Smooth muscle cell (in vitro differentiated cells): ENCODE measurements around the gene NT5C2. TPM values are rescaled to one million over a fixed set of nuclear protein-coding genes. Genes with fewer than 3 reads are reported as not detected.

ENCODE experiments used
- DNase-seq: peaks from one replicate; lab custom pipeline; 2025; ENCODE audit not compliant: unreplicated experiment; lab: John Stamatoyannopoulos, UW
- H2AFZ ChIP-seq: fragments of 200-600 bp; sonication (generic); 2 replicates; pipeline ENCODE4 v1.6.0; 2016; ENCODE audit warnings: antibody characterized with exemption, low read depth, mild to moderate bottlenecking
- H3F3A ChIP-seq: fragments of 200-600 bp; sonication (generic); 2 replicates; pipeline ENCODE4 v1.6.0; 2017; ENCODE audit warnings: antibody characterized with exemption, low read depth
- H3K27ac ChIP-seq: fragments of 200-600 bp; sonication (generic); 2 replicates; pipeline ENCODE4 v1.5.1; 2016; ENCODE audit warnings: low read depth, mild to moderate bottlenecking
- H3K27me3 ChIP-seq: fragments of 200-600 bp; sonication (generic); 2 replicates; pipeline ENCODE4 v1.6.1; 2016; ENCODE audit warnings: low read depth, mild to moderate bottlenecking
- H3K36me3 ChIP-seq: fragments of 200-600 bp; sonication (generic); 2 replicates; pipeline ENCODE4 v1.5.1; 2016; ENCODE audit warnings: low read depth
- H3K4me1 ChIP-seq: fragments of 200-600 bp; sonication (generic); 2 replicates; pipeline ENCODE4 v1.5.1; 2016; ENCODE audit warnings: low read depth
- H3K4me2 ChIP-seq: fragments of 200-600 bp; sonication (generic); 2 replicates; pipeline ENCODE4 v1.6.0; 2016; ENCODE audit warnings: mild to moderate bottlenecking
- H3K4me3 ChIP-seq: fragments of 200-600 bp; sonication (generic); 2 replicates; pipeline ENCODE4 v1.5.1; 2016; ENCODE audit warnings: mild to moderate bottlenecking
- H3K79me2 ChIP-seq: fragments of 200-600 bp; sonication (generic); 2 replicates; pipeline ENCODE4 v1.6.0; 2016; ENCODE audit warnings: low read depth, mild to moderate bottlenecking
- H3K9ac ChIP-seq: fragments of 200-600 bp; sonication (generic); 2 replicates; pipeline ENCODE4 v1.6.0; 2016; ENCODE audit warnings: low read depth
- H3K9me3 ChIP-seq: fragments of 200-600 bp; sonication (generic); replicated peaks from 2 replicates; pipeline ENCODE4 v1.5.1; 2016; ENCODE audit warnings: low read depth
- H4K20me1 ChIP-seq: fragments of 200-600 bp; sonication (generic); 2 replicates; pipeline ENCODE4 v1.6.0; 2016; ENCODE audit warnings: low read depth
- CTCF ChIP-seq: fragments of 200-600 bp; sonication (generic); IDR thresholded peaks from 2 replicates; pipeline ENCODE4 v1.5.1; 2017; ENCODE audit warnings: borderline replicate concordance, mild to moderate bottlenecking, antibody characterized with exemption; ENCODE audit not compliant: insufficient read depth, poor library complexity, severe bottlenecking
- WGBS: methylation state at CpG from one replicate; pipeline ENCODE4 v1.1.7; 2016; ENCODE audit warnings: low lambda C conversion rate; 5-methylcytosine and 5-hydroxymethylcytosine counted together
- polyA plus RNA-seq: library from polyadenylated mRNA; unstranded; fragments of >200 nt; fragmentation: Nextera tagmentation; extraction: Ambion mirVana; gene quantifications from 2 replicates; pipeline ENCODE4 v1.2.1, GENCODE V29; 2016
- total RNA-seq: library from RNA; depleted of rRNA; stranded (reverse); fragments of >200 nt; gene quantifications from 2 replicates; pipeline ENCODE4 v1.2.3, GENCODE V29; 2014

Gene NT5C2
- total and polyA plus RNA-seq, 2 experiments from 2014 or later: 19.1 to 33.5 TPM

GRCh38 chr10:103157246-103157645 lies 35.8 kb downstream of the NT5C2 start:
- Histone ChIP-seq H3K4me1 (peaks cover 33% of the 10 kb centered on the region), H3K4me2 (no peak overlapping the region), H3K79me2 (peaks cover 32% of the 10 kb centered on the region), H3K9me3 (no peaks in the 10 kb centered on the region), H4K20me1 (peaks cover 68% of the 10 kb centered on the region), H3K27ac (no peak overlapping the region), H3K4me3 (no peak overlapping the region), H3K9ac (no peak overlapping the region), H3K36me3 (no peaks in the 10 kb centered on the region), H3F3A (peaks cover 10% of the 10 kb centered on the region), H2AFZ (no peak overlapping the region), H3K27me3 (no peaks in the 10 kb centered on the region)
- 95% methylated on average over 1 of the region's 1 CpG for WGBS
- DNase-seq: no peak
- TF ChIP-seq CTCF: no peak

GRCh38 chr10:103155471-103156085 lies 37.5 kb downstream of the NT5C2 start:
- no peaks in the 10 kb centered on the region for H3K9me3 ChIP-seq
- peaks cover 59% of the 10 kb centered on the region for H4K20me1 ChIP-seq
- no peaks in the 10 kb centered on the region for H3K27me3 ChIP-seq
- H3K4me2 ChIP-seq: peak overlapping the region; percentile 64
- no peaks in the 10 kb centered on the region for H3K36me3 ChIP-seq
- H3K79me2 ChIP-seq: peaks cover 32% of the 10 kb centered on the region
- 84% methylated on average over 4 of the region's 4 CpGs for WGBS
- no peak overlapping the region for H3K9ac ChIP-seq
- peak overlapping the region; percentile 65 for H3K27ac ChIP-seq
- DNase-seq: no peak
- no peak for TF ChIP-seq CTCF
- H2AFZ ChIP-seq: no peak overlapping the region
- peaks cover 35% of the 10 kb centered on the region for H3K4me1 ChIP-seq
- H3F3A ChIP-seq: peaks cover 10% of the 10 kb centered on the region
- no peak overlapping the region for H3K4me3 ChIP-seq

- H3K27me3 ChIP-seq: no peaks in the 10 kb centered on the region
- H3K79me2 ChIP-seq: peaks cover 23% of the 10 kb centered on the region
- H3K9ac ChIP-seq: no peak overlapping the region
- H3K36me3 ChIP-seq: no peaks in the 10 kb centered on the region
- H3K4me2 ChIP-seq: peak overlapping the region; percentile 64
- H3K4me1 ChIP-seq: peaks cover 35% of the 10 kb centered on the region
- peaks cover 10% of the 10 kb centered on the region for H3F3A ChIP-seq
- no peak for TF ChIP-seq CTCF
- no peak for DNase-seq
- peak overlapping the region; percentile 28 for H3K4me3 ChIP-seq
- H2AFZ ChIP-seq: no peak overlapping the region
- H3K9me3 ChIP-seq: no peaks in the 10 kb centered on the region
- peaks cover 59% of the 10 kb centered on the region for H4K20me1 ChIP-seq
- H3K27ac ChIP-seq: peak overlapping the region; percentile 65
- 31% methylated on average over 3 of the region's 3 CpGs for WGBS
Observed at GRCh38 chr10:103154521-103155299, 38.4 kb downstream of the NT5C2 start.
